Retinal pigment epithelial cell (primary cell): ENCODE data around the gene MEF2D.
A peak's percentile ranks its signal among the peaks of the same experiment; 100 is the strongest.

Experiments
- DNase-seq: peaks from one replicate; pipeline ENCODE4 v3.0.0-alpha.2; 2010; ENCODE audit warnings: low read depth
- H3K4me3 ChIP-seq: 2 replicates; pipeline ENCODE4 v1.5.1; 2011; ENCODE audit warnings: mild to moderate bottlenecking, low read length, control low read depth, moderate library complexity
- CTCF ChIP-seq: conservative IDR thresholded peaks from 2 replicates; pipeline ENCODE4 v1.5.1; 2011; ENCODE audit warnings: low read depth, low read length, control low read depth, inconsistent platforms

Gene MEF2D

GRCh38 chr1:156462954-156463795 lies 37.4 kb downstream of the MEF2D start:
- DNase-seq = no peak
- no peak for TF ChIP-seq CTCF
- no peak overlapping the region for H3K4me3 ChIP-seq

- TF ChIP-seq CTCF = no peak
- H3K4me3 ChIP-seq = no peak overlapping the region
- DNase-seq = no peak
Observed at GRCh38 chr1:156461781-156462647, 38.6 kb downstream of the MEF2D start.

- H3K4me3 ChIP-seq = no peak overlapping the region
- TF ChIP-seq CTCF = no peak
- no peak for DNase-seq
Observed at GRCh38 chr1:156461109-156461508, 39.5 kb downstream of the MEF2D start.

- TF ChIP-seq CTCF = no peak
- H3K4me3 ChIP-seq = no peak overlapping the region
- DNase-seq = no peak
Observed at GRCh38 chr1:156460525-156460924, 40.0 kb downstream of the MEF2D start.

- peak; percentile 24 for DNase-seq
- no peak for TF ChIP-seq CTCF
- H3K4me3 ChIP-seq = no peak overlapping the region
Observed at GRCh38 chr1:156458181-156458503, 42.4 kb downstream of the MEF2D start.

GRCh38 chr1:156456625-156457465 lies 43.7 kb downstream of the MEF2D start:
- peak overlapping the region; percentile 63 for H3K4me3 ChIP-seq
- DNase-seq = peak; percentile 93
- TF ChIP-seq CTCF = no peak
